ENCODE data around the gene CFAP100.

DNA sequence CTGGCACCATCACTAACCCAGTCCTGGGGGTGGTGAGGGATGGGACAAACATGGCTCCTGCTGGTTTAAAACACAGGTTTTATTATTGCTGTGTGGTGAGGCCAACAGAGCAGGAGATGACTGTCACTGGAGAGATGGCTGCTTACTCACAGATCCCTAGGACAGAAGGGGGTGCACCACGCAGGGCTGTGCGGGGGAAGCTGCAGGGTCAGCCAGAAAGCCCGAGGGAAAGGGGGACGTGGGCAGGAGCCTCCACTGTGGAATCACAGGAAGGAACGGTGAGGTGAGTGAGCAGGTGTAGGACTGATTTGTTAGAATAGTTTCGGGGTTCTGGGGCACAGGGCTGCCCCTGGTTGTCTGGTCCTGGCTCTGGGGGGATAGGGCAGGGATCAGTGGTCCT, 7.5 kb downstream of the CFAP100 start:
- TF ChIP-seq SMC3 (IDR thresholded peaks at IDR 0.05; ENCODE audit: low read depth, low read length) (no peak), POLR2A (IDR thresholded peaks at IDR 0.05; ENCODE audit: low read depth, low read length) (no peak), RAD21 (IDR thresholded peaks at IDR 0.05; ENCODE audit: low read length) (no peak), CEBPB (IDR thresholded peaks at IDR 0.05; ENCODE audit: low read depth, low read length) (no peak)
- TF ChIP-seq, protein P1, sequence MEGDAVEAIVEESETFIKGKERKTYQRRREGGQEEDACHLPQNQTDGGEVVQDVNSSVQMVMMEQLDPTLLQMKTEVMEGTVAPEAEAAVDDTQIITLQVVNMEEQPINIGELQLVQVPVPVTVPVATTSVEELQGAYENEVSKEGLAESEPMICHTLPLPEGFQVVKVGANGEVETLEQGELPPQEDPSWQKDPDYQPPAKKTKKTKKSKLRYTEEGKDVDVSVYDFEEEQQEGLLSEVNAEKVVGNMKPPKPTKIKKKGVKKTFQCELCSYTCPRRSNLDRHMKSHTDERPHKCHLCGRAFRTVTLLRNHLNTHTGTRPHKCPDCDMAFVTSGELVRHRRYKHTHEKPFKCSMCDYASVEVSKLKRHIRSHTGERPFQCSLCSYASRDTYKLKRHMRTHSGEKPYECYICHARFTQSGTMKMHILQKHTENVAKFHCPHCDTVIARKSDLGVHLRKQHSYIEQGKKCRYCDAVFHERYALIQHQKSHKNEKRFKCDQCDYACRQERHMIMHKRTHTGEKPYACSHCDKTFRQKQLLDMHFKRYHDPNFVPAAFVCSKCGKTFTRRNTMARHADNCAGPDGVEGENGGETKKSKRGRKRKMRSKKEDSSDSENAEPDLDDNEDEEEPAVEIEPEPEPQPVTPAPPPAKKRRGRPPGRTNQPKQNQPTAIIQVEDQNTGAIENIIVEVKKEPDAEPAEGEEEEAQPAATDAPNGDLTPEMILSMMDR (conservative IDR thresholded peaks at IDR 0.05; ENCODE audit: low read depth, low read length), result no peak
- TF ChIP-seq, protein P2, sequence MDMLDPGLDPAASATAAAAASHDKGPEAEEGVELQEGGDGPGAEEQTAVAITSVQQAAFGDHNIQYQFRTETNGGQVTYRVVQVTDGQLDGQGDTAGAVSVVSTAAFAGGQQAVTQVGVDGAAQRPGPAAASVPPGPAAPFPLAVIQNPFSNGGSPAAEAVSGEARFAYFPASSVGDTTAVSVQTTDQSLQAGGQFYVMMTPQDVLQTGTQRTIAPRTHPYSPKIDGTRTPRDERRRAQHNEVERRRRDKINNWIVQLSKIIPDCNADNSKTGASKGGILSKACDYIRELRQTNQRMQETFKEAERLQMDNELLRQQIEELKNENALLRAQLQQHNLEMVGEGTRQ (IDR thresholded peaks at IDR 0.05; ENCODE audit: low read depth, low read length), result no peak
